HG03108 (cell line): ENCODE results near the gene TP73.

Source experiments
- ATAC-seq: cut with Tn5 transposase; IDR thresholded peaks from one replicate; pipeline ENCODE4 v1.9.1; 2021; ENCODE audit warnings: moderate library complexity; ENCODE audit not compliant: unreplicated experiment

The TP73 gene

DNA sequence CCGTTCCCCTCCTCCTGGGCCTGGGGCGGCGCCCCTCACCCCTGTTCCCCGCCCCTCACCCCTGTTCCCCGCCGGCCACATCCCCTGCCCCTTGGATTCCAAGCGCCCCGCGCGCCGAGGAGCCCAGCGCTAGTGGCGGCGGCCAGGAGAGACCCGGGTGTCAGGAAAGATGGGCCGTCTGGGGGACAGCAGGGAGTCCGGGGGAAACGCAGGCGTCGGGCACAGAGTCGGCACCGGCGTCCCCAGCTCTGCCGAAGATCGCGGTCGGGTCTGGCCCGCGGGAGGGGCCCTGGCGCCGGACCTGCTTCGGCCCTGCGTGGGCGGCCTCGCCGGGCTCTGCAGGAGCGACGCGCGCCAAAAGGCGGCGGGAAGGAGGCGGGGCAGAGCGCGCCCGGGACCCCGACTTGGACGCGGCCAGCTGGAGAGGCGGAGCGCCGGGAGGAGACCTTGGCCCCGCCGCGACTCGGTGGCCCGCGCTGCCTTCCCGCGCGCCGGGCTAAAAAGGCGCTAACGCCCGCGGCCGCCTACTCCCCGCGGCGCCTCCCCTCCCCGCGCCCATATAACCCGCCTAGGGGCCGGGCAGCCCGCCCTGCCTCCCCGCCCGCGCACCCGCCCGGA is at the start of gene TP73:
TSS of gene TP73 (plus strand) at position 587 of the 618 bp plus-strand sequence. CDS start 29,850 bp downstream, outside the sequence.
- ATAC-seq, result no peak

DNA sequence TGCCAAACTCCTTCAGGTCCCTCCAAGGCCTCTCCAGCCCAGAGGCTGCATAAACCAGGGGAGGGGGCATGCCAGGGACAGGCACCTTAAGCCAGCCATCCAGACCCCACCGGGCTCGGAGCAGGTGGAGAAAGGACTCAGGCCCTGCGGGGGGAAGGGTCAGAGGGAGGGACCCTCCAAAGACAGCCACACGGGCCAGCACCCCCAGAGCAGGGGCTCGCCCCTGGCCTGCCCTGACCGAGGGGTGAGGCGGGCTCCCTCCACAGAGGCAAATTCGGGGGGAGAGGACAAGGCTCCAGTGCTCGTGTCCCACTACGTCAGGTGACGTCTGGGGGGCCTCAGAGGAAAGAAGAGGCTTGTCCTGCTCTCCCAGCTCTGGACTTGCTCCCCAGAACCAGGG is 49.2 kb upstream of the TP73 start:
- no peak for ATAC-seq

DNA sequence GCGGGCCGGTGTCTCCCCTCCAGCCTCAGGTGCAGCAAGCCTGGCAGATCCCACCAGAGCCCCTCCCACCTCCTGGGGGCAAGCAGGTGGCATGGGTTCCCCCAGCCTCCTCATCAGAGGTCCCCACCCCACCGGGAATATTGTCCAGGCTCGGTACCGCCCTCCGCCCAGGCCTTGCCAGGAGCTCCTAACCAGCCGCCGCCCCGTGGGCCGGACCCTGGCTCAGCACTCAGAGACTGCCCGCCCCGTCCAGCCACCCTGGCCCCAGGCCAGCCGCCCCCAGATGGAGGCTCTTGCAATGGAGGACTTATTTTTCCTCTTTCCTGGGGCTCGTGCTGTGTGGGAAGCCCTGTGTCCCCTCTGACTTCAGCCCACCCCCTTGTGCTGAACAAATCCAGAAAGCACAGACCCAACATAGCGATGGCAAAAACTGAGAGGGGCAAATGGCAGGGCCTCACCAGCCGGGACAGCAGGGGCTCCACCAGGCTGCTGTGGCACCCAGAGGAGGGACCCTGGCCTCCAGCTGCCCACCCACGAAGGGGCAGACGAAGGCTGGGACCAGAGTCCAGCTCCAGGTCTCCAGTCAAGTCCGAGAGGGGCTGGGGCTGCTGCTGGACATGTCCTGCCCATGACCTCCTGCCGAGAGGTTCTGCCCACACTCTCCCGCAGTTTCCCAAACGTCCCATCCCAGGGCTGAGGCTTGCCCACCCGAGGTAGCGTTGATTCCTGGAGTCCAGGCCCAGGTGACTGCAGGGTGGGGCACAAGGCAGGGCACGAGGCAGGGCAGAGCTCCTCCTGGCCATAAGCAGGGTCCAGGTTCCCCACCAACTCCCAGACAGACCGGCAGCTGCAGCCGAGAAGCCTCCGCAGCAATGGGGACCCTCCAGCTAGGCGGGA is 48.5 kb upstream of the TP73 start:
- ATAC-seq, result no peak

DNA sequence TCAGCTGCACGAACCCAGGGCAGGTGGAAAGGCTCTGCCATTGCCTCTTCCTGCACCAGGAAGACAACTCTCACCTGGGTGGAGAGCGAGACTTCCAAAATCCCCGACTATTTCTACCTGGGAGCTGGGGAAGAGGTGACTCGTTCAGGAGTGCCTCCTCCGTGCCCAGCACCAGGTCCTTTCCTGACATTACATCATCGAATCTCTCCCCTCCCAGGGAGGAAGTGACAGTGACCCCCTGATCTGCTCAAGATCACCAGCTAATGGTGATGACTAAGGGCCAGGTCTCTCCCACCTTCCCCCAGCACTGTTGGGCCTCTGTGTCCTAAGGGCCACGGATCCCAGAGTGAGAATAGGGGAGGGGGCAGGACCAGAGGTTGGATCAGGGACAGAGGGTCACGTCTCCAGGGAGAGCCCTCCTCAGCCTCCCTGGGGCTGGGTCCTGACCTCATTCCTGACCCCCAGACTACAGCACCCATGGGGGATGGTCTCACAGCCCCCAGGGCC is 47.8 kb upstream of the TP73 start:
- no peak for ATAC-seq

DNA sequence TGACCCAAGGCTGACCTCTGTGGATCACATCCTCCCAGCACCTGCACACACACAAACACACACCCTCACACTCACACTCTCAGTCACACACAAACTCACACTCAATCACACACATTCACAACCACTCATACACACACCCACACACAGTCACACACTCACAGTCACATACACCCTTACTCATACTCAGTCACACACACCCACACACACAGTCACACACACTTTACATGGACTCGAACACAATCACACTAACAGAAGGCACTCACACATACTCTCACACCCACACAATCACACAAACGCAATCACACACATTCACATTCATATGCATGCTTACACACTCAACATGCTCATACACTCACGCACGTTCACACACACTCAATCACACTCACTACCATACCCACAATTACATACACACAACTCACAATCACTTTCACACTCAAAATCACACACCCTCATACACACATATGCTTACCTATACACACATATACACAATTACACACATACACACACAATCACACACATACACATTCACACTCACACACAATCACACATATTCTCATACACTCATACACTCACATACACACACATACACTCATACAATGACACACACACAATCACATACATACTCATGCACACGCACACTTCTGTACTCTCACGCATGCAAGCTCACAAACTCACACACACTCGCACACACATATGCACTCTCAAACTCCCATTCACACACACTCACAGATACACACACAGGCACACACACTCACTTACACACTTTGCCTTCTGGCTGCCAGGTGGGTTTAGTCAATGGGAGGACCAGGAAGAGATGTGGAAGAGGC is 47.1 kb upstream of the TP73 start:
- ATAC-seq, result no peak

DNA sequence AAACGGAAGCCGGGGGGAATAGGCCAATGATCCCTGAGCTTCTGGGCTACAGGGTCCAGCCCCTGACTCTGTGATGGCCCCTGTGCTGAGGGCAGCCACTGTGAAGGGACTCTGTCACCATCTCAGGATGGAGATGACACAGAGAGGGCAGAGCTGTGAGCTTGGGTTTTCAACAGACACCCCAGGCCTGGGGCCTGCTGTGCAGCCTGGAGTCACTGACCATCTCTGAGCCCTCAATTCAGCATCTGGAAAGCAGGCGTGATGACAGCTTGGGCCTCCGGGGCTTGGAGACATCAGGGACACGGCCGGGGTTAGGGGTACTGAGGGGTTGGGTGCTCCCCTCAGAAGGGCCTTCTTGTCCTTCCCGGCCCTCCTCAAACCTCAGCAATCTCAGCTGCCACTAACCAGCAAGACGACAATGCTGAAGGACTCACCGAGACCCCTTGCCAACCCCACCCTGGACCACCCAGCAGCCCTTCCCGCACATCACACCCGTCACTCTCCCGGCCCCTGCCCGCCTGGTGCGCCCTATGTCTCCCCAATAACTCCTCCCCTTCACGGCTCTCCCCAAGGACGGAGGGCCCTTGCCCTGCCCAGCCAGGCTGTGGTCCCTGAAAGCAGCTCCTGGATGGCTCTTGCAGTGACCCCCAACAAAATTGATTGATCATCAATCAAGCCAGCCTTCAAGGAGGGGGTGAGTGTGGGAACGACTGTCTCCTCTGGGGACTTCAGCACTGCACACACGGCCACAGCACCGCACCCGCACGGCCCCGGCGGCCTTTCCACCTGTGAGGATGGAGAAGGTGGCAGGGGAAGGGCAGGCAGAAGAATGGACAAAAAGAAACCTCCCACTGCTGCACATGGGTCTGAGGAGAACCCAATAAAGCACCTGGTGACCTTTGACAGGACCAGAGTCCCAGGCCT is 45.3 kb upstream of the TP73 start:
- no peak for ATAC-seq

DNA sequence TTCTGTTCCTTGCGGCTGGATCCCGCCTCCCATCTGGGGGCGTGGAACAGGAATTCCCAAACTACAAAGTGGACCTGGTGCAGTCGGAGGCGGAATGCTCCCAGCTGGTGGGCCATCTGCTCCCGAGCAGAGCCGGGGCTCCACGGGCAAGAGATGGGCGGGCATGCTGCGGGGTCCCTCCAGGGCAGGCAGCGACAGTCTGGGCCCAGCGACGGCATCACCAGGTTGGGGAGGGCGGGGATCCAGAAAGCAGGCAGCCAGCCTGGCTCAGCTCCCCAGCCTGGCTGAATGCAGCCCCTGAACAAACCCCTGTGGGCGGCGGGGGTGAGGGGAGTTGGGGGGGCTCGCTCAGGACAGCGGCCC is 44.6 kb upstream of the TP73 start:
- ATAC-seq, result no peak

DNA sequence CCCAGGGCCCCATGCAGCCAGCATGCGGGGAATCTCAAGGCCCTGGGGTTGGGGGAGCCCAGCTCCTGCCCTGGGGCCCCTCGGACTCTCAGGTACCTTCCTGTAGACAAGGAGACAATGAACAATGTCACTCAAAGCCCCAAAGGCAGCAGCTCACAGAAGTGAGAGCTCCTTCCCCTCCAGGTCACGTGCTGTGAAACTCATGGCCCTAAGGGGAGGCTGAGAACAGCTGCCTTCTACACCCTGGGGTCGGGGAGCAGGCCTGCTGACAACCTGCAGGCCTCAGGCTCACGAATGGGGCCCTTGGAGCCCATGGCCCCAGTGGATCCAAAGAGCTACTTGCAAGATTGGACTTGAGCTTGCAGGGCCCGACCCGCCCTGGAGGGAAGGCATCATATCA is 44.2 kb upstream of the TP73 start:
- ATAC-seq, result no peak

DNA sequence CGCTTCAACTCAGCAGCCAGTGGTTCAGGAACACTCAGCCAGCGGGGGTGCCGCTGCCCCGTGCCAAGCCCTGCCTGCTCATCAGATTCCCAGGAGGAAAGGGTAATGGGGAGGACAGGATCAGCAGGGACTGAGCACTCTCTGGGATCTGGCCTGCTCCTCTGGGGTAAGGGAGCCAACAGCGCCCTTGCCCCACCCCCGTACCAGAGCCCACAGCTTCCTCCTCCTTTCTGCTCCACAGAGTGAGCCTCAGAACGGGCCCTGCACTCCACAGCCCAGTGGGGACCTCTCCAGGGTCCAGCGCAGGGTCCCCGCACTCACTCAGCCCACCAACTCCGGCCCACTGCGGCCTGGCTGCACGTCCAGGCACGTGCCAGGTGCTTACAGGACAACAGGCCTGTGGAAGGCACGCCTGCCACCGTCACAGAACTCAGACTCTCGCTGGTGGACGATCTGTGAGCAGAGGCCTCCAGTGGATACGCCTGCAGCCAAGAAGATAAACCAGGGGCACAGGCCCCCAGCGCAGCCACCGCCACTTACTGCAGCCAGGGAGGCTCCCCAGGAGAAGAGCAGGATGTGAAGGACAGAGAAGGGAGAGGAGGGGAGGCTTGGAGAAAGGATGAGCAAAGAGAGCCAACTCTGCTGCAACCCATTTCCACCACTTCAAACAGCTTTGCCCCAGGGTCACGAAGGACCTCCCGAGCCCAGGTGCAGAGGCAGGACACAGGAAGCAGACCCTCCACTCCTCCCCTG is 43.1 kb upstream of the TP73 start:
- no peak for ATAC-seq

DNA sequence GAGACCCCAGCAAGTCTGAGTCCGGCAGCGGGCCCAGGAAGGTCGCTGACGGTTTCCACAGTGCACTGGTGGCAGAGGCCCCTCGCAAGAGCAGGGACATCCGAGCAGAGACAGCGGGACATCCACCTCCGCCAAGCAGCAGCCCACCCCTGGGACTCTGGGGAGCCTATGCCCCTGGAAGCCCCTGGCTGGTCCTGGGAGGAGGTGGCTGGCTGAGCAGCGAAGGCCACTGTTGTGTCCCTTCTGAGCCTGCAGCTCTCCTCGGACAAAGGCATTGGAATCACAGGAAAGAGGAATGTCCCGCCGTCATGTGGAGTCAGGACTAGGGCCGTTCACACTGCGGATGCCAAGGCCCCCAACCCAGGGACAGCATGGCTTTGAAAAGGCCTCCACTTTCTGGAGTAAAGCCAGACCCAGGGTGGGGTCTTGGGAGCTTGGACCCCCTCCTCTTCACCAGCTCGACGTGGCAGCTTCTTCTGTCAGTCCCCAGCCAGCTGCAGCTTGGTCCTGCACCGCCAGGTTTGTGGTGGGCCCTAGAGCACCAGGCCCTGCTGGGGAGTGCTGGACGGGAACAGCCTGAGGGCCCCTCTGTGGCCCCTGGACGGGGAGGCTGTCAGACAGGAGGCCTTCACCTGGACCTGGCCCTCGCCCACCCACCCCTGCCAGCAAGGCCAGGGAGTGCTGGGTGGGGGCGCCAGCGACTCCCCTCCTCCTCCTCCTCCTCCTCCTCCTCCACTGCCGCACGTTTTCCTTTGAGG is 42.4 kb upstream of the TP73 start:
- ATAC-seq, result no peak

DNA sequence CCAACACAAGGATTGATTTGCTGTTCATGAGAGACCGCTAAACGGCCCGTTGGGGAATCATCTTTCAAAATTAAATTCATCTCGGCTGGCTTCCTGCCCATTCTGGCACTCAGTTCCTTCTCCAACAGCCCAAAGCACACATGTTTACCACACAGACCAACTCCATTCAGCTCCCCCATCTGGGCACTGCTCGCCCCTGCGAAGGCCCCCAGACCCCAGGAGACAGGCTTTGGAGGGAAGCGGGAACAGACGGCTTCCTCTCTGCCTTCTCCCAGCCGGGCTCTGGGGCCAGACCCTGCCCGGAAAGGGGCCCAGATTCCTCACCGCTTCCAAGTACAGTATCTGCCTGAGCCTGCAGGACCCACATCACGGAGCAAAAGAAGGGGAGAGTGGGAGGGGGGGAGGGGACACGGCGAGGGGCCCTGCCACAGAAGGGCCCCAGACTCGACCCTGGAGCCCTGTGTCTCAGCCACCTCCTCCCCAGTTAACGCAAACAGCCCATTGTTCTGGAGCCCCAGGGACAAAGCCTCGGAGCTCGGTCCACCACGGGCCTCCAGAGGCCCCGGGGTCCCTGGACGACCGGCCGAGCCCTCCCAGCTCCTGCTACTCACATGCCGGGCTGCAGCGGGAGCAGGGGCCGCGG is 41.7 kb upstream of the TP73 start:
- ATAC-seq, result no peak

DNA sequence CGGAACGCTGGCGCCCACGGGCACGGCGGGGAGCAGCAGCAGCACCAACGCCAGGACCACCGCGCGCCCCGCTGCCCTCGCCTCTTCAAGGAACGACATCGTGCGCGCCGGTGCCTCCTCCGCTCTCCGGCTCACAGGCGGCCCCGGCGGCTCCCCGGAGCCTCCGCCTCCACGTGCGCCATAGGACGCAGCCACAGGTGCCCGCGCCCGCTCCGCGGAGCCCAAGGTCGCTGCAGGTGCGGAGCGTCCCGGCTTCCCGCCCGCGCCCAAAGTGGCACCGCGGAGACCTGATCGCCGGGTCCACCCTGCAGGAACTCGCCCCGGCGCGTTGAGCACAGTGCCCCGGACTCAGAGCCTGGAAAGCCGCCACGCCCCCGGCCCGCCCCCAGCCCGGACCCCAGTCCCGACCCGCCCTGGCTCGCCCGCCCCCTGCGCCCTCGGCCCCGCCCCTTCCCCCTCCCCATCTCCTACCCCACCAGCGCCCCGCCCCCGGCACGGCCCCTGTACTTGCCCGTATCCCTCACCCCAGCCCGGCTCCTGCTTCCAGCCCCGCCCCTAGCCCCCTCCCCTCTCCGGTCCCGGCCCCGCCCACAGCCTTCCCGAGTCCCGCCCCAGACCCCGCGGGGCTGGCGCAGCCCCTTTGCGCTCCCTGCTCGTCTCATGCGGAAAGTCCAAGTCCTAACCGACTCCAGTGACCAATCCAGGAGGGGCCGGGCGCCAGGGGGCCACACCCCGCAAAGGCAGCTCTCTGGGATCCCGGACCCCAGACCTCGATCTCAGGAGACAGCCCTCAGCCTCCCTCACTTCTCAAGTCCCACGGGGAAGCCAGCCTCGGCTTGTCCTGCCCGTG is 40.9 kb upstream of the TP73 start, which contains the start of gene MEGF6:
TSS of gene MEGF6 (minus strand) at position 339 of the 850 bp plus-strand sequence. CDS start at position 99, 240 bp downstream.
- ATAC-seq, result no peak

DNA sequence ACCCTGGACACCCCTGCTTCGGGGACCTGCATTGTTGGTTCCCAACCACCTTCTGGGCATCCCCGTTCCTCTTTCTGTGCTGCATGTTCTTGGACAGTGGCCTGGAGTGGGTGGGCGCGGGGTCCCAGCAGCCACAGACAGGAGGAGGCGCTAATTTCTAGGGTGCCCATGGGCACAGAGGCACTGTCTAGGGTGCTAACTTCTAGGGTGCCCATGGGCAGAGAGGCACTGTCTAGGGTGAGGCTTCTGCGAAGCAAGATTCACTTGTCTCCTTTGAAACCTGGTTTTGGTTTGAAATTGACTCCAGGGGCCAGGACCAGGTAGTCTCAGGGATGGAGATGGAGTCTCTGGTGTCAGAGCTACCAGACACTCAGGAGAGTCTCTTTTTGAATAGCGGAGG is 40.2 kb upstream of the TP73 start:
- no peak for ATAC-seq

DNA sequence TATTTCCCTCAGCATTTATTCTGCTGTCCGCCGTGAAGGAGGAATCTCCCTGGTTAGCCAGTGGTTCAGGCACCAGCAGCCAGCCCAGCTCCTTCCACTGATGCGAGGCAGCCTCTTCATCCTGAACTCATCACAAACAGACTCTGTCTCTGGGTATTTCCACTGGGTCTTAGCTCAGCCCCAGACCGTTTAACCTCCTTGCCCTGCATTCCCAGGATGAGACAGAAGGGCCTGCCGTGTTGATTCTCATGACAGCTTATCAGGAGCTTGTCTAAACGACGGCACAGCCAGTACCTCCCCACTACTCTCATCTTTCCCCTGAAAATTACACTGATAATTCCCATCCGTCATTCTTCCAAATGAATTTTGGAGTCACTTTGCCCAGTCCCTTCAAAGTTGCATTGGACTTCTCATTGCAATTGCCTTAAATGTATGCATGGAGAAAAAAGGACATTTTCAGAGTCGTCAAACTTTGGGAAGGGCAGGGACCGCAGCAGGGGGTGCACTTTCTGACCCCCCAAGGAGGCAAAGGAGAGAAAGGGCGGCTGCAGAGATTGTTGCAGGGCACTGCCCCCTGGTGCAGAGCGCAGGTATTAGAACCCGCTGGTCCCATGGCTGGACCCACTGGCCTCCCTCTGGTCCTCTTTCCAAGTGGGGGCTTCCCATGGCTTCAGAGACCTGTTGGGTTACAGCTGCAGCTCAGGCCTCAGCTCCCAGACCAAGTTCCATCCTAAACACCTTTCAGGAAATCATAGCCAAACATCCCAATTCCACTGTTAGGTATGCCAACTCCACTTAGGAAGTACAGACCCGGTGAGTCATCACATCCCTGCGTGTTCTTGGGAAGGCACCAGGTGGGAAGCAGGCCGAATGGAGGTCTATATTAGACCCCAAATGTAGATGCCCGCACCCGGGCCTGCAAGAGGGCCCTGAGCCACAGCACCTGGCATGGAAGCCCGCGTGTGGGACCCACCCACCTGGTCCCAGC is 37.3 kb upstream of the TP73 start:
- no peak for ATAC-seq

DNA sequence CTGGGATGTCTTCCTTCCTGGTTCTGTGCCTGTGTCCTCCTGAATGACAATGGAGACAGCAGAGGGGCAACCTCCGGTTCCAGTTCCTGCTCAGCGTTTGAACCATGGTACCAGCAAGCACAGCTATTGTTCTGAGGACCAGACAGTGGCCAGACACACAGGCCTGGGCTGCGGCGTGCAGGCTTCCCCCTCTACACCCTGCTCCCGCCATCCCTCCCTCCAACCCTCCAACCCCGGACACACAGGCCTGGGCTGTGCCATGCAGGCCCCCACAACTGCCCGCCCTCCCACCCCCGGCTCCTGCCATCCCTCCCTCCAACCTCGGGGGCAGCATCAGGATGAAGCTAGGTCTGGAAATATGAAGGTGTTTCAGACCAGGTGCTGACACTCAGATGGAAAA is 35.5 kb upstream of the TP73 start:
- no peak for ATAC-seq

DNA sequence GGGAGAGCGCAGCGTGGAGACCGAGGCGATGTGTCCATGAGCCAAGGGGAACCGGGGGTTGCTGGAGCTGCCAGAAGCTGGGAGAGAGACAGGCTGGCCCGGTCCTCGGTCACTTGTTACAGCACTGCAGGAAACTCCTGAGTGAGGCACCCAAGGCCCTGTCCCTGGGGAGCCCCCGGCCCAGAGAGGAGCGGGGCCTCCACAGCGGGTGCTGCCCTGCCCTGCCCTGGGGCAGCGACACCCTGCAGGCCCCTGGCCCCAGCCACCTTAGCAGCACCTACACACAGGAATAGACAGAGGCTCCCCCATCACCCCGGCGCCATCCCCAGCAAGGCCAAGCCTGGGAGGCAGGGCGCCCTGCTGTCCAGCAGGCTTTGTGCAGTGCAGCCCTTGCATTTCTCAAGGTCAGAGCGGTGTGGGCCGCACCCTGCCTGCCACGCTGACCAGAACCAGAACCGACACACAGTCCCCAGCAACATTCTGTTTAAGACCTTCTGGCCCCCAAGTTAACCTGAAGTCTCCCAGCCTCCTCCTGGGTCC is 34.4 kb upstream of the TP73 start:
- no peak for ATAC-seq
